ENCODE measurements around the gene RSPH1.

RSPH1 gene

GRCh38 chr21:42531771-42532170 lies 35.7 kb upstream of the RSPH1 start:
- no peak for DNase-seq (ENCODE audit: low spot score)

GRCh38 chr21:42530167-42530518 lies 34.1 kb upstream of the RSPH1 start:
- DNase-seq (ENCODE audit: low spot score): no peak

GRCh38 chr21:42527489-42528158 lies 31.6 kb upstream of the RSPH1 start:
- DNase-seq (ENCODE audit: low spot score): no peak

- no peak for DNase-seq (ENCODE audit: low spot score)
These were observed 31.1 kb upstream of the RSPH1 start for GRCh38 chr21:42527127-42527488.

- no peak for DNase-seq (ENCODE audit: low spot score)
These were observed 30.3 kb upstream of the RSPH1 start for GRCh38 chr21:42526379-42526727.

- no peak for DNase-seq (ENCODE audit: low spot score)
These were observed 29.8 kb upstream of the RSPH1 start for GRCh38 chr21:42525676-42526378.

GRCh38 chr21:42525029-42525581 lies 29.1 kb upstream of the RSPH1 start:
- DNase-seq (ENCODE audit: low spot score): no peak

GRCh38 chr21:42524341-42525028 lies 28.5 kb upstream of the RSPH1 start:
- DNase-seq (ENCODE audit: low spot score): no peak

GRCh38 chr21:42523941-42524340 lies 27.9 kb upstream of the RSPH1 start:
- DNase-seq (ENCODE audit: low spot score): no peak

- DNase-seq (ENCODE audit: low spot score): no peak
These were observed 27.2 kb upstream of the RSPH1 start for GRCh38 chr21:42523211-42523610.

- no peak for DNase-seq (ENCODE audit: low spot score)
These were observed 26.7 kb upstream of the RSPH1 start for GRCh38 chr21:42522771-42523170.

- no peak for DNase-seq (ENCODE audit: low spot score)
These were observed 26.2 kb upstream of the RSPH1 start for GRCh38 chr21:42522271-42522670.

GRCh38 chr21:42521805-42522204 lies 25.8 kb upstream of the RSPH1 start:
- no peak for DNase-seq (ENCODE audit: low spot score)

GRCh38 chr21:42521384-42521783 lies 25.4 kb upstream of the RSPH1 start:
- DNase-seq (ENCODE audit: low spot score): no peak

GRCh38 chr21:42520628-42521253 lies 24.7 kb upstream of the RSPH1 start:
- no peak for DNase-seq (ENCODE audit: low spot score)

GRCh38 chr21:42518626-42519025 lies 22.6 kb upstream of the RSPH1 start:
- no peak for DNase-seq (ENCODE audit: low spot score)

- DNase-seq (ENCODE audit: low spot score): no peak
These were observed 22.2 kb upstream of the RSPH1 start for GRCh38 chr21:42518215-42518614.

- no peak for DNase-seq (ENCODE audit: low spot score)
These were observed 19.9 kb upstream of the RSPH1 start for GRCh38 chr21:42515708-42516502.

GRCh38 chr21:42514883-42515228 lies 18.8 kb upstream of the RSPH1 start:
- DNase-seq (ENCODE audit: low spot score): no peak

- DNase-seq (ENCODE audit: low spot score): no peak
These were observed 18.2 kb upstream of the RSPH1 start for GRCh38 chr21:42513985-42514882.
